ENCODE measurements around the gene CDK5R1. TPM values are rescaled to one million over a fixed set of nuclear protein-coding genes. Genes with fewer than 3 reads are reported as not detected.
A peak's percentile ranks its signal among the peaks of the same experiment; 100 is the strongest.

The CDK5R1 gene
- 0.49 and 1.4 TPM in 2 replicates for total RNA-seq (ENCODE audit: low replicate concordance)

DNA sequence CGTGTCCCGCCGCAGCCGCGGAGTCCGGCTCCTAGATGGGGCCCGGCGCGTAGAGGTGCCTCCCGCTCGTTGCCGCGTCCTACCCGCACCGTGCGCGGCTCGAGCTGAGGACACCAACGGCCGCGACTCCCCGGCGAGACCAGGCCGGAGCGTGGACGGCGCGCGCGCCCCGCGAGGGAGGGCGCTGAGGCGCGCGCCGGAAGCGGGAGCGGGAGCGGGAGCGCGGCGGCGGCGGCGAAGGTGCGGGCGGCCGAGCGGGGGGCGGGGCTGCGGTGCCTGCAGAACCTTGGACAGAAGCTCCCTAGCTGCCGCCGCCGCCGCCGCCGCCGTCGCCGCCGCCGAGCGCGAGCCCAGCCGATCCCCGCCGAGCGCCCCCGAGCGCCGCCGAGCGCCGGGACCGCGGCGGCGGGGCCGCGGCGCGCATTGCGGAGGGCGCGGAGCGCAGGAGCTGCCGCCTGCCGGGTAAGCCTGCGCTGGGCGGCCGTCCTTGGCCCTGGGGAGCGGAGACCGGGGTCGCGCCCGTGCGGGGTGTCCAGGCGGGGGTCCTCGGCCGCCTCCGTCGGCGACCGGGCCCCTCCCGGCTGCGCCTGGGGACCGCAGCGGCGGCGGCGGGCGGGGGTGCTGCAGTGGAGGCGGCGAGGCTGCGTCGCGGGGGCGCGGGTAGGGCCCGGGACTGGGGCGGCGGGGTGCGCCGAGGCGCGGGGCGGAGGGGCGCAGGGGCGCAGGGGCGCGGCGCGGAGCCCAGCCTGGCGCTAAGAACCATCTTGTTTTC lies at the start of gene CDK5R1:
Gene CDK5R1, plus strand, starts transcription at position 293 of the 772 bp plus-strand sequence. CDS start 628 bp downstream, outside the sequence.
- TF ChIP-seq, protein P1, sequence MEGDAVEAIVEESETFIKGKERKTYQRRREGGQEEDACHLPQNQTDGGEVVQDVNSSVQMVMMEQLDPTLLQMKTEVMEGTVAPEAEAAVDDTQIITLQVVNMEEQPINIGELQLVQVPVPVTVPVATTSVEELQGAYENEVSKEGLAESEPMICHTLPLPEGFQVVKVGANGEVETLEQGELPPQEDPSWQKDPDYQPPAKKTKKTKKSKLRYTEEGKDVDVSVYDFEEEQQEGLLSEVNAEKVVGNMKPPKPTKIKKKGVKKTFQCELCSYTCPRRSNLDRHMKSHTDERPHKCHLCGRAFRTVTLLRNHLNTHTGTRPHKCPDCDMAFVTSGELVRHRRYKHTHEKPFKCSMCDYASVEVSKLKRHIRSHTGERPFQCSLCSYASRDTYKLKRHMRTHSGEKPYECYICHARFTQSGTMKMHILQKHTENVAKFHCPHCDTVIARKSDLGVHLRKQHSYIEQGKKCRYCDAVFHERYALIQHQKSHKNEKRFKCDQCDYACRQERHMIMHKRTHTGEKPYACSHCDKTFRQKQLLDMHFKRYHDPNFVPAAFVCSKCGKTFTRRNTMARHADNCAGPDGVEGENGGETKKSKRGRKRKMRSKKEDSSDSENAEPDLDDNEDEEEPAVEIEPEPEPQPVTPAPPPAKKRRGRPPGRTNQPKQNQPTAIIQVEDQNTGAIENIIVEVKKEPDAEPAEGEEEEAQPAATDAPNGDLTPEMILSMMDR (IDR thresholded peaks at IDR 0.05; ENCODE audit: insufficient read depth, low read length), result no peak
- H3K4me3 ChIP-seq (ENCODE audit: low read depth, low read length), result peak within 1 kb of the TSS; percentile 67
- DNase-seq (ENCODE audit: low read depth), result peak; percentile 12

DNA sequence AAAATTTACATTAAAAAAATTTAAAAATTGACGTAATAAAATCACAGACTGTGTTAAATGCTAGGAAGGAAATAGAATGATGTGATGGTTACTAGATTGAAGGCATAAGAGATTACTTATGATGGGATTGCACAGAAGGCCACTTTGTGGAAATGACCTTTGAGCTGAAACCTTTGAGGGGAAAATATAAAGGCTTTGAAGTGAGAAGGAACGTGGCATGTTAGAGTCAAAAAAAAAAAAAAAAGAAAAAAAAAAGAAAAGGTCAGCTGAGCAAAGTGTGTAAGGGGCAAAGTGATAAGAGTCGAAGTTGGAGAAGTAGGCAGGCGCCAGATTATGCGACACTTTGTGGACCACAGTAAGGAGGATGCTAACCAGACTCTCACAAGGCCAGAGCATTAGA lies 46.1 kb upstream of the CDK5R1 start:
- TF ChIP-seq, protein P1 (IDR thresholded peaks at IDR 0.05; ENCODE audit: insufficient read depth, low read length), result no peak
- no peak for DNase-seq (ENCODE audit: low read depth)
- no peak overlapping the region for H3K4me3 ChIP-seq (ENCODE audit: low read depth, low read length)

DNA sequence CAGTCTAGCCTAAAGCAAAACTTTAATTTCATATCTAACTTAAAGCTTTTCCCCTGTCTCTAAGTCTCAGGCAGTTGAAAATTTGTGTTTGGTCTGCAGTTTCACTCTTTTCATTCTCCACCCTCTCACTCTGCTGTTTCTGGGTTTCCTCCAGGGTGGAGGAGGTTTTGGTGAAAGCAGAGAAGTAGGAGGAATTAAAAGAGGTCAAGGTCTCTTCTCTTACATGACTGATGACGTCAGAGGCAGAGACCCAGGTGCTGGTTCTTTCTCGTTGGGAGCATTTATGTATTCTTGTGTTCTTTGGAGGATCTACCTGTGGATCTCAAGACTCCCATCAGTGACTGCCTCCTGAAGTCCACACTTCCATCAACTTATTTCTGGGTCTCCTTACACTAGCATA lies 44.9 kb upstream of the CDK5R1 start:
- DNase-seq (ENCODE audit: low read depth), result no peak
- TF ChIP-seq, protein P1 (IDR thresholded peaks at IDR 0.05; ENCODE audit: insufficient read depth, low read length), result no peak
- no peak overlapping the region for H3K4me3 ChIP-seq (ENCODE audit: low read depth, low read length)

DNA sequence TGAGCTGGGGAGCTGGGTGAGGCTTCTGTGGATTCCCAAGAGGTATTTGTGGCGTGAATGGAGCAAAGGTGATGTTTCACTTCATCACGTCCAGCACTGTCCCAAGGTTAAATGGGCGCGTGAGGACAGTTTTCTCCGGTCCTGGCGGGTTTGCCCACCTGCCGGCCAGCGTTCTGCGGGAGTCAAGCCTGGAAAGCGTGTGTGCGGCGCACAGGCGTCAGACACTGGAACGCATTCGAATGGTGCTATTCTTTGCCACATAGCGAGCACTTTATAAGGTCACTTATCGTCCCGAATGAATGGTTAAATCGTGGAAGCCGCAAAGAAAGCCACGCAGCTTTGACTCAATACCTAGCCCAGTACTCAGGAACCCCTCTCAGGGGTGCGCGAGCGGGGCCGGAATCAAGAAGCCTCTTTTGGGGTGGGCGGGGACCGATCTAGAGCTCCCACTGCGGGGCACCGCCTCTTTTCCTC lies 42.9 kb upstream of the CDK5R1 start:
- TF ChIP-seq, protein P1 (IDR thresholded peaks at IDR 0.05; ENCODE audit: insufficient read depth, low read length), result no peak
- DNase-seq (ENCODE audit: low read depth), result no peak
- H3K4me3 ChIP-seq (ENCODE audit: low read depth, low read length), result peak overlapping the region; percentile 94

DNA sequence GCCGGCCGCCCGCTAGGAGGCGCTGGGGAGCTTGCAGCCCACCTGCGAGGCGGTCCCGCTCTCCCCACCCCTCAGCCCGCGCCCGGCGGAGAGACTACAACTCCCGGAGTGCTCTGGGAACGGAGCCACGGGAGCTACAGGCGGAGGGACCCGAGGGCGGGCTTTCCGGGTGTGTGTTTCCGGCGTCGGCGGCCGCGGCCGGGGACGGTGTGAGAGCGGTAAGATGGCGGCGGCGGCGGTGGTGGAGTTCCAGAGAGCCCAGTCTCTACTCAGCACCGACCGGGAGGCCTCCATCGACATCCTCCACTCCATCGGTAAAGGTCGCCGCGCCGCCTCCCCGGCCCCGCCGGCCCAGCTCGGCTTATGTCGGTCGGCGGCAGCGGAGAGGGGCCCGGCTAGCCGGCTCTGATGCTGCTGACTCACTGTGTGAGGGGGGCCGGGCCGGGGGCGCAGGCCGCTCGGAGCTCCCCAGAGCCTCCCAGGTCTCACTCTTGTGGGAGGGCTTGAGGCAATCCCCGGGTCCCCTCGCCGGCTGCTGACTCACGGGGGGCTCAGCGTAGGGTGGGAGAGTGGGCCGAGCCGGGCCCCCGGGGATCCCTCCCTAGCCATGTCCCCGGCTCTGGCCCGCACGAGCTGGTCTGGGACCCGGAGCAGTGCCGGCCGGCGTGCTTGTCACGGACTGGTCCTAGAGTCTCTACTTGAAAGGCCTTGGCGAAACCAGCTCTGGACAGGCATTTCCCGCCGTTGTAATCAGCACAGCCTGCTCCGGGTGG lies 42.3 kb upstream of the CDK5R1 start, which contains the start of gene PSMD11:
Gene PSMD11, plus strand, starts transcription at position 210 of the 773 bp plus-strand sequence. Its CDS starts 14 bp downstream, at position 224.
- DNase-seq (ENCODE audit: low read depth), result peak; percentile 94
- TF ChIP-seq, protein P1 (IDR thresholded peaks at IDR 0.05; ENCODE audit: insufficient read depth, low read length), result peak; percentile 90

DNA sequence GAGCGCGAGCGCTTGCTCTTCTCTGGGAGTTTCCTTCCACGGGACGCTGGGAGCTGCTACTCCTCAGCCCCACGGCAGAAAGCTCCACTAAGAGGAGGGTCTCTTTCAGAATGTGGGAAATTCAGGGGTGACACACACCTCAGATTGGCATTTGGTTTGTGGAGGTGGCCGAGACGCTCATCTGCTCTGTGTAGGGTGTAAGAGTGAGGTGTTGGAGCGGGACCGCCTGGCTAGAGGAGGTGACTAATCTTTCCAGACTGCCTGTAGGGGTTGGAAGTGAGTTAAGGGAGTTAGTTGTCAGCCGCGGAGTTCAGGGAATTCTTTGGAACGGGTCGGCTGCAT lies 41.7 kb upstream of the CDK5R1 start:
- DNase-seq (ENCODE audit: low read depth), result peak; percentile 64
- TF ChIP-seq, protein P1 (IDR thresholded peaks at IDR 0.05; ENCODE audit: insufficient read depth, low read length), result peak; percentile 7
- H3K4me3 ChIP-seq (ENCODE audit: low read depth, low read length), result peak overlapping the region; percentile 94

More for the DNA sequence above, 42.3 kb upstream of the CDK5R1 start, which contains the start of gene PSMD11:
- H3K4me3 ChIP-seq (ENCODE audit: low read depth, low read length), result peak within 1 kb of the TSS; percentile 94

All from fibroblast of the aortic adventitia (primary cell).